Measurements from ENCODE around the gene PNPLA8.

DNA sequence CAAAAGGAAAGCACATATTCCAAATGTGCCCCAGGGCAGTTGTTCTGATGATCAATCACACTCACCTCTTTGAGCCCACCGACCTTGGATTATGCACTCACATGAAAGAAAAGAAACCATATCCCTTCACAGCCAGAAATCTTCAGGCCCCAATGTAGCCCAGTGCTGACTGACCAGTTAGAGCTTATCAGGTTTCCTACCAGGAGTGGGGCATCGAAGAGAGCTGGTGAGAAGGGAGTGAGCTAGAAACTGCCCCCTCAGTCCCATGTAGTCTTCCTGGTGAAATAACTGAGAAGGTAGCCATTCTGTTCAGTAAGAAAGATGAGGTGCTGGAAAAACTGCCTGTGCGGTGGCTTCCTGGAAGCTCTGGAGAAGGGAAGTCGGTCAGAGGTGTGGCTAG lies 101.9 kb downstream of the PNPLA8 start:
- TF ChIP-seq POLR2A (IDR thresholded peaks at IDR 0.05) = no peak
- TF ChIP-seq, protein P1, sequence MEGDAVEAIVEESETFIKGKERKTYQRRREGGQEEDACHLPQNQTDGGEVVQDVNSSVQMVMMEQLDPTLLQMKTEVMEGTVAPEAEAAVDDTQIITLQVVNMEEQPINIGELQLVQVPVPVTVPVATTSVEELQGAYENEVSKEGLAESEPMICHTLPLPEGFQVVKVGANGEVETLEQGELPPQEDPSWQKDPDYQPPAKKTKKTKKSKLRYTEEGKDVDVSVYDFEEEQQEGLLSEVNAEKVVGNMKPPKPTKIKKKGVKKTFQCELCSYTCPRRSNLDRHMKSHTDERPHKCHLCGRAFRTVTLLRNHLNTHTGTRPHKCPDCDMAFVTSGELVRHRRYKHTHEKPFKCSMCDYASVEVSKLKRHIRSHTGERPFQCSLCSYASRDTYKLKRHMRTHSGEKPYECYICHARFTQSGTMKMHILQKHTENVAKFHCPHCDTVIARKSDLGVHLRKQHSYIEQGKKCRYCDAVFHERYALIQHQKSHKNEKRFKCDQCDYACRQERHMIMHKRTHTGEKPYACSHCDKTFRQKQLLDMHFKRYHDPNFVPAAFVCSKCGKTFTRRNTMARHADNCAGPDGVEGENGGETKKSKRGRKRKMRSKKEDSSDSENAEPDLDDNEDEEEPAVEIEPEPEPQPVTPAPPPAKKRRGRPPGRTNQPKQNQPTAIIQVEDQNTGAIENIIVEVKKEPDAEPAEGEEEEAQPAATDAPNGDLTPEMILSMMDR (IDR thresholded peaks at IDR 0.05) = no peak

All from body of pancreas (tissue), 4 donors.